NCI-H82 treated with DMSO at 0.1 percent for 48 hours (cell line): Measurements from ENCODE around the gene PHF8.

Source experiments
- DNase-seq: peaks from one replicate; lab custom pipeline; 2025; ENCODE audit not compliant: unreplicated experiment; lab: John Stamatoyannopoulos, UW

PHF8 gene

DNA sequence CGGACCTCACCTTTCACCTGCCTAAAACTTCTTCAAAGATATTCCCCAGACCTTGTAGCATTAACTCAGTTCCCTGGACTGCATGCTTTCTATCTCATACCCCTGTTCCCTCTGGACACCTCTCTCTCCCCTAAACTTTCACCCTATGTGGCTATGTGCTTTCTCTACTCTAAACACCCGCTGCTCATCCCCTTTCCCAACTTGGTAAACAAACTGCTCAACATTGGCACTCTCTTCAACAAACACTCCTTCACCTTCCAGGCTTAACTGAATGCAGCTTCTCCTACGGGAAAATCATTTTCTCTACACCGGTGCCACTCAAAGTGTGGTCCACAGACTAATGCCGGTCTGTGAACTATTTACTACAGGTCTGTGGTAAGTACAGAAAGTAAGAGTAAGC, 19.9 kb downstream of the PHF8 start:
- no peak for DNase-seq

DNA sequence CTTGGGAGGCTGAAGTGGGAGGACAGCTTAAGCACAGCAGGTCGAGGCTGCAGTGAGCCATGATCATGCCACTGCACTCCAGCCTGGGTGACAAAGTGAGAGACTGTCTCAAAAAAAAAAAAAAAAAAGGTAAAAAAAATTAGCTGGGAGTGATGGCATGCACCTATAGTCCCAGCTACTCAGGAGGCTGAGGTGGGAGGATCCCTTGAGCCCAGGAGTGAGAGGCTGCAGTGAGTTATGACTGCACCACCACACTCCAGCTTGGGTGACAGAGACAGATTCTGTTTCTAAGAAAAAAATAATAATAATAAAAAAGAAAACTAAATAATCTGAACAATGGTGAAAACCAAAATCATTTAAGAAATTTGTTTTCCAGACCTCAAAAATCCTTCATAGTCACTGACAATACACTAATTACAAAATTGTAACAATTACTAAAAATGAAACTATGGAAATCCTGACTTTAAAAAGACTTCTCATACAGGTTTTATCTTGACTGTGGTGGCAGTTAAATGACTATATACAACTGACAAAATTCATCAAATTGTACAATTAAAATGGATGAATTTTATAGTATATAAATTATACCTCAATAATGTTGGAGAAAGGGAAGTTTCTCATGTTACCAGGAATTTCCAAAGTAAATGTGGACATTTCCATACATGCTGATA, 31.3 kb downstream of the PHF8 start:
- no peak for DNase-seq

DNA sequence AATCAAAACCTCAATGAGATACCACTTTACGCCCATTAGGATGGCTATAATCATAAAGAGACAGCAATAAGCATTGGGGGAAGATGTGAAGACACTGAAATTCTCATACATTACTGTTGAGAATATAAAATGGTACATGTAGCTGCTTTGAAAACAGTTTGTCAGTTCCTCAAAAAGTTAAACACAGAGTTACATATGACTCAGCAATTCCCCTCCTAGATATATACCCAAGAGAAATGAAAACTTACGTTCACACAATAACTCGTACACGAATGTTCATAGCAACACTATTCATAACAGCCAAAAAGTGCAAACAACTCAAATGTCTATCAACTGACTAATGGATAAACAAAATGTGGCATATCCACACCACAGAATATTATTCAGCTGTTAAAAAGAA, 36.6 kb downstream of the PHF8 start:
- DNase-seq: no peak

DNA sequence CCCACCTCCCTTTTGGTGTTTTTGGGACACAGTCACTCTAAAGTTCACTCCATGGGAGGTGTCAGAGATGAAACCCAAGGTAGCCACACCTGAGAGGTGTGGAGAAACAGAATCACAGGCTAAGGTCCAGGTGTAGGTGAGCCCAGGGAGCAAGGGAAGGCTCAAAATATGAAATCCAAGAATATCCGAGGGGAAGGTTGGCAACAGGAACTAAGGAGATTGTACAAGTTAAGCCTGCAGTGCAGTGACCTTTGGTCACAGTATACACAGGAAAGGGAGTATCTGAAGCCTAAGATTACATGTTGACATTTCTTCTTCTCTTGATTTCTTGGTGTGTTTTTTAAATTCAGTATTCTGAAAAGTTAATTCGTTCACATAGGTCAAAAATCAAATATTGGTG, 46.5 kb downstream of the PHF8 start:
- DNase-seq: no peak

DNA sequence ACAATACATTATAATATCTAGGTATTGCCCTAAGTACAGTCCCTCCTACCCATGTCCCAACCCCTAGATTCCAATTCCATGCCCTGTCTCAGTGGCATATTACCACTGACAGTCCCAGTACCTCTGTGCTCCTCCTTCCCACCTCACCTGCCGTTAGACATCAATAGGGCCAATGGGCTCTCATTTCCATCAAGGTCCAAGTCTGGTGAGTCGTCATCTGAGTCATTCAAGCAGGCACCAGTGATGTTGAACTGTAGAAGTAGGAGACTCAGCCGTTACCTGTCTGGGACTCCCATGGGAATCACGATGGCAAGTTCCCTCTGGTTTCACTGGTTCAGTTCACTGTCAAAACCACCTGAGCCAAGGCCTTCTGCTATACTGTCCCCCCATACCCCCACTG, 51.7 kb downstream of the PHF8 start:
- DNase-seq: no peak

DNA sequence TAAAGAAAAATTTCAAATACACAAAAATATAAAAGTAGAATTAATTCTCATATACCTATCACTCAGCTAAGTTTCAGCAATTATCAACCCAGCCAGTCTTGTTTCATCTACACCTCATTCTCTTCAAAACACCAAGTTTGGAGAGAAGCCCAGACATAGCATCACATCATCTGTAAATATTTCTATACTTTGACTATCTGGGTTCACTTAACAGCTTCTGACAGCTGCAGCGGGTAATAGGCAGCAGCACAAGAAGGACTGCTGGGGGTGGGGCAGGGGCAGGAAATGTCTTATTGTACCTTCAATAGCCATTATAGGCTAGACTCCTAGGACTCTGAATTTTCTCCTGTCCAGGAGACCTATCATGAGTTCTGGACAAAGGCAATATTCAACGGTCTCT, 54.1 kb downstream of the PHF8 start:
- DNase-seq: no peak

DNA sequence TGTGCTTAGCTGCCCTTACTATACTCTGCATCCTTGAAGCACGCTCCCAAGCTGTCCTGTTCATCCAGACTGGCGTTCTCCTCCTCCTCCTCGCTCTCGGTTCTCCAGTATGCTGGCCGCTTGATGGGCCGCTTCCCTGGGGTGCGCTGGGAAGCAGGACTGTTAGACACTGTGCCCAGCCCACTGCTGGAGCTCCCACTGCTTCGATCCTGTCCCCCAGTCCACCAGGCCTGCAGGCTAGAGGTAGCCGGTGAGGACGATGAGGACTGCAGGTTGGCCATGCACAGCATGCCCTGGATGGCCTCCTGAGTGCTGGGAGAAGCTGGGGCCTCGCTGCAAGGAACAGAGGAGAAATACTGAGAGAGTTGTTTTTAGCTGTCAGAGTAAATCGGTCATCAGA, 59.4 kb downstream of the PHF8 start:
- DNase-seq: no peak

DNA sequence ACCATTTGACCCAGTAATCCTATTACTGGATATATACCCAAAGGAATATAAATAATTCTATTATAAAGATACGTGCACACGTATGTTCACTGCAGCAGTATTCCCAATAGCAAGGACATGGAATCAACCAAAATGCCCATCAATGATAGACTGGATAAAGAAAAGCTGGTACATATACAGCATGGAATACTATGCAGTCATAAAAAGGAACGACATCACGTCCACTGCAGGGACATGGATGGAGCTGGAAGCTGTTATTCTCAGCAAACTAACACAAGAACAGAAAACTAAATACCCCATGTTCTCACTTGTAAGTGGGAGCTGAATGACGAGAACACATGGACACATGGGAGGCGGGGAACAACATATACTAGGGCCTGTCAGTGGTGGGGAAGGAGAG, 69.7 kb downstream of the PHF8 start:
- DNase-seq: no peak

DNA sequence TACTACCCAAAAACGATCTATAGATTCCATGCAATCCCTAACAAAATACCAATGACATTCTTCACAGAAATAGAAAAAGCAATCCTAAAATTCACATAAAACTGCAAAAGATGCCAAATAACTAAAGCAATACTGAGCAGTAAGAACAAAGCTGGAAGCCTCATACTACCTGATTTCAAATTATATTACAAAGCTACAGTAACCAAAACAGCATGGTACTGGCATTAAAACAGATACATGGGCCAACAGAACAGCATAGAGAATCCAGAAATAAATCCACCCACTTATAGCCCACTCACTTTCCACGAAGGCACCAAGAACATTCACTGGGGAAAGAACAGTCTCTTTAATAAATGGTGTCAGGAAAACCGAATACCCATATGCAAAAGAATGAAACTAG, 74.7 kb downstream of the PHF8 start:
- DNase-seq: no peak

DNA sequence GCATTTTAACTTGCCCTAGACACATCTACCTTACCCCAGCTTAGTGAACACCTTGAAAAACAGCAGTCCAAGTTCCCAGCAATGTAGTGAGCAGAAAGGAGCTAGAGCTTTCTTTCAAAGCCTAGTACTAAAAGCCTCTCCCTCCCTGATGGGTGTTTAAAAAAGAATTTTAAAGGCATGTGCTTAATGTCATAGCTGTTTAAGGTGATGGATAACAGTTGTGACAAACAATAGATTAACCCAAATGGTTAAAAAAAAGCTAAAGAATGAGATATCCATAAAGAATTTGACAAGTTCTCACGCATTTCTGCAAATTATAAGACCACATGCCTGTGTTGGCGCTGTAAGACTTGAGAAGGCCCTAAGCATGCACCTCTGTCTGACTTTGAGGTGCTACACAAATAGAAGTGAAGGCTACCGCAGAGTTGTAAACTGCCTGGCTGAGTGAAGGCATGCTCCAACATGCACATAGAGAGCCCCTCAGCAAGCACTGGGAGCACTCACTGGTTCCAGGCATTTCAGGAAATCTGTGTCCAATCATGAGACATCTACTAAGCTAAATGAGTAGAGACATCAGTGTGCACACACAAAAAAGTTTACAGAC, 94.0 kb downstream of the PHF8 start:
- DNase-seq: no peak

DNA sequence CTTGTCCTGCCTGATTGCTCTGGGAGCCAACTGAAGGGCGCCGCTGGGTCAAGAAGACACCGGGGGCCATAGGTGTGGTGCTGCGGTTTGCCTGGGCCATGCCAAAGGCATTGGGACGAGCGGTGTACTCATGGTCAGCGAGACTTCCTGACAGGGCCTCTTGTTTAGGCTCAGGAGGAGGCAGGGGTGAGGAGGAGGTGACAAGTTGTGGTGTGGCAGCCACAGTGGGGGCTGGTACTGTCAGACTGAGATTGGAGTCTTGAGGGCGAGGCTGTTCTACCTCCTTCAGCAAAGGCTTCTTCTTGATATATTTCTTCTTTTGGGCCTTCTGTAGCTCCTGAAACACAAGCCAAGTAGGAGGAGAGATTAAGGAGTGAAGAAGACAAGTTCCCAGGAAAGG, 104.1 kb downstream of the PHF8 start:
- DNase-seq: no peak

DNA sequence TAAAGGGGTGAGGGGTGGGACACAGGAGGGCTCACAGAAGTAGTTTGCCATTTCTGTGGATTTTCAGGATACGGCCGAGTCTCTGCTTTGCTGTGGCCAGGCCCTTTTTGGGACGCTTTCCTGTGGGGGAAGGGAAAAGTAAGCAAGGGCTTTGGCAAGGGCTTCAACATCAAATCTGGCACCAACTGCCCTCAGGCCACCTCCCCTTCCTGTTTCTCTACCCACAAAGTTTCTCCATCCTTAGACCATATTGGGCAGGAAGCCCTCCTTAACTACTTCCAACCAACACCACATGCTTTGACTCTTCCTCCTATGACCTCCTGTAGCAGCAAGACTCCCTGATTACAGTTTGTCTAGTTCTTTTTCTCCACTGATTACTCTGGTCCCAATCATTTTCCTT, 105.1 kb downstream of the PHF8 start:
- no peak for DNase-seq

DNA sequence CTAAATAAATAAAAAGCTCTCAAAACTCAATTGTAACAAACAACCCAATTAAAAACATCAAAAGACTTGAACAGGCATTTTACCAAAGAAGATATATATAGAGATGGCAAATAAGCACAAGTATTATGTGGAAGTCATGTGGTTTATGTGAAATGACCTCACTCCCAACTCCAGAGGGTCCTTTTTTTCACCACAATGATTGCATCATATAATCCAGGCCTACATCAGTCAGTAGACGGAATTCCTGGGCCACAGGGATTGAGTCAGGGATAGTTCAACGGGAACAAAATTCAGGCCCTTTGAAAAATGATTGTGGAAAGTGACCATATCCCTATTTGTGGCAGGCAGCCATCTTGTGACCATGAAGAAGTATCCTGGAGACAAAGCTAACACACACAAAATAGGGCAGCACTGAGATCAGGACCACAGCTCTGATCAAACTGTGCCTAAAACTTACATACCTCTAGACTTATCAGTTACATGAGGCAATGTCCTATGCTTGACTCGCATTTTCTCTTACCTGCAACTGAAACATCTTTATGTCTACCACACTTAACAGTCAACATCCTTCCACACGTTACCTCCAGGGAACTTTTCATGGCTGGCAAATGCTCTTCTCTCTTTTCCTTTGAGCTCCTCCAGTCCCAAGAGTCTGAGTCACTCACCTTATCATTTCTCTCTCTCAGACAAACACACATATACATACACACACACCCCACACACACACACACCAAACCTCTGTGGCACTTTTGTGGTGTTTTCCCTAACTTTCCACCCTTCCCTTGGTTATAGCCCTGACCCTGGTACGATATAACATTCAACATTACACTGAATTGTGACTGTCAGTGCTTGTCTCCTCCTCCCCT, 113.5 kb downstream of the PHF8 start:
- DNase-seq: no peak

DNA sequence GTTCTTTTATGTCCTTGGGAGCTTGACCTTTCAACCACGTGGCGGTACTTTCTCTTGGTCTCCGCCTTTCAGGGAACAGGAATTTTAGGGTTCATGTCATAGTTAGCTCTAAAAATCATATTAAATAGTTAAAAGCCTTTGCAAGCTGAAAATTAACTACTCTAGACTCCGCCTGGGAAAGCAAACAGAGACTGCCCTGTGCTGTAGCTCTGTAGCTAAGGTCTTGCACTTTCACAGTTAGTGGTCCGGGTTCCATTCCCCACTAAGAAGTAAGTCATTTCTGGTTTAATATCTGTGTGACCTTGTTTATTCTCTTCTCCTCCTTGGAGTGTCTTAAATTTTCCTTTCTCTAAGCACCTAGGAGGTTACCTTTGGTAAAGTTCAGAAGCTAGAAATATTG, 118.2 kb downstream of the PHF8 start:
- no peak for DNase-seq

DNA sequence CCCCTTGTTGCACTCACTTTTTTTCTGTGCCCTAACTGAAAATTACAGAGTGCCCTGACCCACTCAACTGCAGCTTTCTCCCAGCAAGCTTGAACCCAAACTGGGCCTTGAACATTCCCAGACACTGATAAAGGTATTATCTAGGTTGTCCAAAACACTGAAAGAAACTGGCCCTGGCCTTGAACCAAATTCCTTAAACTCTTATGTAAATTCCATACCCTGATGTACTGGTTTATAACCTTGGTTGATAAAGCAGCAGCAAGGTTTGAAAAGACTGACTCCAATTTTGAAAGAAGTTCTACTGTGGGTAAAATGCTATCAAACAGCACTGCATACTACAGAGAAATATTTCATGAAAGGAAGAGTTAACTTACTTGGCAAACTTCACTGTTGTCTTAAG, 125.6 kb downstream of the PHF8 start:
- no peak for DNase-seq

DNA sequence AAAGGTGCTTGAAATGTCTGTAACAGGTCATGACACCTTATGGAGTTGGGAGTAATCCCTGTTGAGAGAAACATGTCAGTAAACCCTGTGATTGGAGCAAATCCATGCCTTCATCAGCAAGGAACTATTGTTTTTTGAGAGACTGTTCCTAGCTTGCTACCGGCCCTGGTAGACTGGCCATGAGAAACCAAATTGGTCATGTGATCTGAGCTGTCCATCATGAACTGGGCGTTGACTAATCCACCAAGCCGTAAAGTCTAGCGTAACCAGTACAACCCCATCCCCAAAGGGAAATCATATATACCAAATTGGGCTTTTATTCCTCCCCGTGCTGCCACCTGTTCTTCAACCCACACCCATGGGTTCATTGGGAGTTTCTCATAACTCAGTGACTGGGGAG, 143.7 kb downstream of the PHF8 start:
- no peak for DNase-seq

DNA sequence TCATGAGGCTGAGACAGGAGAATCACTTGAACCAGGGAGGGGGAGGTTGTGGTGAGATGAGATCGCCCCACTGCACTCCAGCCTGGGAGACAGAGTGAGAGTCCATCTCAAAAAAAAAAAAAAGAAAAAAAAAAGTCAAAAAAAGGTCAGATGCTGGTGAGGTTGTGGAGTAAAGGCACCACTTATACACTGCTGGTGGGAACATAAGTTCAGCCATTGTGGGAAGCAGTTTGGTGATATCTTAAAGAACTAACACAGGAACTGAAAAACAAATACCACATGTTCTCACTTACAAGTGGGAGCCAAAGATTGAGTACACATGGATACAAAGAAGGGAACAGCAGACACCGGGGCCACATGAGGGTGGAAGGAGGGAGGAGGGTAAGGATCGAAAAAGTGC, 149.0 kb downstream of the PHF8 start:
- no peak for DNase-seq
